Fibroblast of skin of left quadriceps (primary cell): ENCODE measurements around the gene SLCO4A1.

Experiments used
- DNase-seq, 2 experiments: peaks; one replicate each; pipeline ENCODE4 v3.0.0-alpha.2; 2013; ENCODE audit warnings: low read depth in 2 of 2

The SLCO4A1 gene

DNA sequence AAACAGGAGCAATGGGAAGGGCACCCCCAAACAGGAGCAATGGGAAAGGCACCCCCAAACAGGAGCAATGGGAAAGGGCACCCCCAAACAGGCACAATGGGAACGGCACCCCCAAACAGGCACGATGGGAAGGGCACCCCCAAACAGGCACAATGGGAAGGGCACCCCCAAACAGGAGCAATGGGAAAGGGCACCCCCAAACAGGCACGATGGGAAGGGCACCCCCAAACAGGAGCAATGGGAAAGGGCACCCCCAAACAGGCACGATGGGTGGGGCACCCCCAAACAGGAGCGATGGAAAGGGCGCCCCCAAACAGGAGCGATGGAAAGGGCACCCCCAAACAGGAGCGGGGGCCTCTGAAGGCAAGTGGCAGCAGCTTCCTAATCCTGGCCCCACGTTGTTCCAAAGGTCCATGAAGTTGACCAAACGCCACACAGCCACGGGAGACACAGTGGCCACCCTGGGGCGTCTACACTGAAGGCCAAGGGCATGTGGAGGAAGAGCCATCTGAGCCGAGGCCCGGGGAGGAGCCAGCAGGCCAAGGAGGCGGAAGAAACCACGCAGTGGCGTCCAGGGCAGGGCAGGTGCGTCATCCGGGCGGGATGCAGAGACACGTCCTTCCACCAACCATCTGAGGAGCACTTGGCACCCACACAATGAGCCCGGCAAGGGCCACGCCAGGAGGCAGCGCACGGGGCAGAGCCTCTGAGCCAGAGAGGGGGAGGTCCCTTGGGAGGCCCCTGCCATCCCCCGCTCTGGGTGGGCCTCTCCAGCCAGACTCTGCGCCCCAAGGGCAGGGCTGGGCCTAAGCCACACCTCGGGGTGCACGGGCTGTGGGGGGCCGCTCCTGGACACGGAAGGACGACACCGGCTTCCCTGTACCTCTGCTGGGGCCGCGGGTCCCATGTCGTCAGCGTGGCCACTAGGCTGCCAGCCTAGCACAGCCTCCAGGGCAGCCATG lies 44.8 kb downstream of the SLCO4A1 start:
- no peak for DNase-seq

GRCh38 chr20:62688083-62688482 lies 45.8 kb downstream of the SLCO4A1 start:
- DNase-seq = no peak

DNA sequence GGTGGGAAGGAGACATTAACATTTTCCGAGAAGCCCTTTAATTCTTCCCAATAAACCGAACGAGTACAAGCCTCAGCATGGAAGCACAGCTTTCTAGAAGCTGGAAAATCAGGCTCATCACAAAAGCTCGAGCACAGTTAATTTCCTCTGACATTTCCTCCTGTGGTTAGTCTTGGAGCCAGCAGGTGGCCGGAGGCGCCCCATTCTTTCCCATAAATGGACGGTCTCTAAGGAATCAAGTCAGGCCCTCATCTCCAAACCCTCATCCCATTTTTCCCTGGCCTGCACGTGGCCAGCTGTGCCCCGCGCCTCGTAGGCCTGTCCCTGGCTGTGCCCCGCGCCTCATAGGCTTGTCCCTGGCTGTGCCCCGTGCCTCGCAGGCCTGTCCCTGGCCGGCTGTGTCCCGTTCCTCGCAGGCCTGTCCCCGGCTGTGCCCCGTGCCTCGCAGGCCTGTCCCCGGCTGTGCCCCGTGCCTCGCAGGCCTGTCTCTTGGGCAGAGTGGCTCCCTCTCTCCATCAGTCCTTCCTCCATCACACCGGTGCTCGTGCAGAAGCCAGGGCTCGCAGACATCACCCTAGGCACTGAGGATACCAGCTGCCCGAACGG lies 46.7 kb downstream of the SLCO4A1 start:
- no peak for DNase-seq

- DNase-seq = no peak
Measured at GRCh38 chr20:62689861-62690260, 47.6 kb downstream of the SLCO4A1 start.

- DNase-seq = no peak
Measured at GRCh38 chr20:62690261-62690820, 48.0 kb downstream of the SLCO4A1 start.

DNA sequence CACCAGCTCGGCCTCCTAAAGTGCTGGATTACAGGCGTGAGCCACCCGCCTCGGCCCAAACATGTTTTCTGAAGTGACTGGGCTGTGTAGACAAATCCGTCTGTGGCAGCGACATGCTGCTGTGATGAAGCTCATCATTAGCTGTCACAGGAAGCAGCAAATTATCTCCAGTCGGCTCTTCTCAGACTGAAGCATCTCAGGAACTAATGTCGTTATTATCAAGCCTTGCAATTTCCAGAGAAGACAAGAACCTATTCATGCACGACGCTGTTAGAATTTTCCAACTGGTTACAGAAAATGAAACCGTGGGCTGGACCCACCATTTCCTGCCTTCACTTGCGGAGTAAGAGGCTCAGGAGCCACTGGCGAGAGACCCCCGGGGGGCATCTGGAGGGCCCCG lies 49.2 kb downstream of the SLCO4A1 start:
- DNase-seq = no peak

GRCh38 chr20:62692176-62692575 lies 49.9 kb downstream of the SLCO4A1 start:
- DNase-seq = no peak

DNA sequence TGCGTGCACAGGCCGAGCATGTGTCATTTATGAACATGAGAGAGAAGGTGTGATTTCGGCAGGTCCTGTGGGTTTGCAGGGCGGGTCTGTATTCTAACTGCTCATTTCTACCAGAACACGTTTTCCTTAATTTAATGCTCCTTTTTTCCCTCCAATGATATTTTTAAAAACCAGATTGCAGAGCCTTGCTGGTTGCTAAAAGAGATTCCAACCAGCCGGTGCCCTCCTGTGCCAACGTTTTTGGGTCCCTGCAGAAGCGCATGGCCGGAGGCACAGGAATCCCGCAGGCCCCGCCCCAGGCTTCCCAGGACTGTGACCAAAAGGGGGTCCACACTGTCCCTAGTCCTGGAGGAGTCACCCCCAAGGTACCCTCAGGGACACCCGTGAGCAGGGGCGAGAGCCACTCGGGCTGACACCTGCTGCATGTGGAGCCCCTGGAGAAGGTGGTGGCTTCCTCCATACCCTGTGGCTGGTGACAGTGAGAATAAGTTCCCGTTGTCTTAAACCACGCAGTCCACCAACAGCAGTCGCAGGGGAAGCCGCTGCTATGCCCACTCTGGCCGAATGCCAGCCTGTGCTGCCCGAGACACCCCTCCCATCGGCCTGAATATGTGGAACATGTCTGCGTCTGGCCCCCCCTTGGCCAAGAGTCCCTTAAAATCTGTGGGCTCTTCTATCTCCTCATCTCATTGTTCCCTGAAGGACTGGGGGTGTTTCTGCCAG lies 50.7 kb downstream of the SLCO4A1 start:
- no peak for DNase-seq

DNA sequence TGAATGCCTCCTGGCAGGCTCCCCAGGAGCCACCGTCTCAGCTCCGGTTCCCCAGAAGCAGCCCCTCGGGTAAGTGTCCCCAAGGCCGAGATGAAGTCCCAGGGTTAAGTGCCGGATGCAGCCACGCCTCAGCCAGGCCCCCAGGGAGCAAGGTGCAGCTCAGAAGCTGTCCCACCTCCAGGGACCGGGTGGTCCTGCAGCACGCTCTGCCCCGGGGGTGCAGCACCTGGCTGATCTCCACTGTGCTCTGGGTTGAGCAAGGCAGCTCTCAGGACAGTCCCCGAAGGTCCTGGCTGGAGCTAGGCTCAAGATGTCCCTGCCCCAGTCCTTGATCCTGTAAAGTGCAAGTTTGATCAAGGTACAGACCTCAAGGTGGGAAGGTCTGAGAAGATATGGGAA lies 51.2 kb downstream of the SLCO4A1 start:
- no peak for DNase-seq

DNA sequence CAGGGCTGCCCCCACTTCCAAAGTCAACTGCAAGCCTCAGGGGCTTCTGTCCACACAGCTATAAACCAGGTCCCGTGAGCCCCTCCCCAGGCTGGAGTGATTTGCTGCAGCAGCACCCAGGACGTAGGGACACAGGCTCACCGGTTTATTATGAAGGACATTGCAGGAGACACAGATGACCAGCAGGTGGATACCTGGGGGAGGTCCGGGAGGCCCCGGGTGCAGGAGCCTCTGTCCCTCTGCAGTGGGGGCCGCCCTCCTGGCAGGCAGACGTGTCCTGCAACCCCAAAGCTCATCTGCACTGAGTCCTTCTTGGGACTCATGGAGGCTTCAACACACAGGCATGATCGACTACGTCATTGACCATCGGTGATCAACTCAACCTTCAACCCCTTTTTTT lies 51.8 kb downstream of the SLCO4A1 start:
- no peak for DNase-seq

DNA sequence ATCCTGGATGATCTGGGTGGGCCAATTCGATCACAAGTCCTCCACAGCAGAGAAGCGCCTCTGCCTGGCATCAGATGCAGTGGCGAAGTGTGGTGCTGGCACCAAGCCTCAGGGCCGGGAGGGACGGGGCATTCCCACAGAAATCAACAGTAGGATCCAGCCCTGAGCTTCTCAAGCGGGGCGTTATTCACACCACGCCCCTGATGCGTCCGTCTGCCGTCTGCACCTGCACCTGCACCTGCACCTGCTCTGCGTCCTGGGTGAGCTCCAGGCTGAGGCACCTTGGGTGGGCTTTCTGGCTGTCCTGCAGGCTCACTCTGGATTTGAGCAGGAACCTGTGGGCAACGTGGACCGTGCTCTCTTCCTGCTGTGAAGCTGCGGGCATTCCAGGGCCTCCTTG lies 52.6 kb downstream of the SLCO4A1 start:
- no peak for DNase-seq

DNA sequence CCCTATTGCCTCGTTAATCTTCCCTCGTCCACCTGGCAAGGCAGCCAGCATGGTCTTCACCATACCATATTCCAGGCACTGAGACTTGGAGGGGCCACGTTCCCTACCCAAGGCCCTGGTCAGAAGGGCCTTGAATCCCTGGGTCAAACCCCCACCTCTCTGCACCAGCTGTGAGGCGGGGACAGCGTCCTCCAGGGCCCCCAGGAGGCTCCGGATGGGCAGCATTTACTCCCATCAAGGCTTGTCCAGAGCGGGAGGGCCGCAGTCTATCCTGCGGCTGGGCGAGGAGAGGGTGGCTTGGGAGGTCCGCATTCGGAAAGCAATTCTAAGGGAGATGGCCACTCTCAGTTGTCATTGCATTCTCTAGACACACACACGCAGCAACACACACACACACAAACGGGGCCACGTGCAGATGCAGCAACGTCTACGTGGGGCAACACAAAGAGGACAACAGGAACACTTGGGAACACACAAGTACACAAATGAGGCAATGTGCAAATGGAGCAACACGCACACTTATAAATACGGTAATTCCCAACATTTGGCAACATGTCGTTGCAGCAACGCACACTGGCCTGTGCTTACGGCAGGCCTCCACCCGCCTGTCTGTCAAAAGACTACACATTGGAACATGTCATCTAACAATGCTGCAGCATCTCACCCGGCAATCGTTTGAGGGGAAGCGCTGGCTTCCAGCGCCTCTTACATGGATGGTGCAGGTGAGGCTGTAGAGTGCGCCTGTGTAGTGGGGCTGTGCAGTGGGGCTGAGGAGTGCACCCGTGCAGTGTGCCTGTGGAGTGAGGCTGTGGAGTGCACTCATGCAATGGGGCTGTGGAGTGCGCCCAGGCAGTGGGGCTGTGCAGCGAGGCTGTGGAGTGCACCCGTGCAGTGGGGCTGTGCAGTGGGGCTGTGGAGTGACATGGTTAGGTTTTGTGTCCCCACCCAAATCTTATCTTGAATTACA lies 53.4 kb downstream of the SLCO4A1 start:
- DNase-seq = no peak

DNA sequence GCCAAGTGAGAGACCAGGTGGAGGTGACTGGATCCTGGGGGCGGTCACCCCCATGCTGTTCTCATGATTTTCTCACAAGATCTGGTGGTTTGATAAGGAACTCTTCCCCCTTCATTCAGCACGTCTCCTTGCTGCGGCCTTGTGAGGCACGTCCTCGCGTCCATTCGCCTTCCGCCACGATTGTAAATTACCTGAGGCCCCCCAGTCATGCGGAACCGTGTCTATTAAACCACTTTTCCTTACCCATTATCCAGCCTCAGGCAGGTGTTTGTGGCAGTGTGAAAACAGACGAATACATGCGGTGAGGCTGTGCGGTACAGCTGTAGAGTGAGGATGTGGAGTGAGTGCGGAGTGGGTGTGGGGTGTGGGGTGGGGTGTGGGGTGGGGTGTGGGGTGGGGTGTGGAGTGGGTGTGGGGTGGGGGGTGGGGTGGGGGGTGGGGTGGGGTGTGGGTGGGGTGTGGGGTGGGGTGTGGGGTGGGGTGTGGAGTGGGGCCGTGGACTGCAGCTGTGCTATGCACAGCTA lies 54.2 kb downstream of the SLCO4A1 start:
- DNase-seq = no peak

- no peak for DNase-seq
Measured at GRCh38 chr20:62696989-62697388, 54.7 kb downstream of the SLCO4A1 start.

DNA sequence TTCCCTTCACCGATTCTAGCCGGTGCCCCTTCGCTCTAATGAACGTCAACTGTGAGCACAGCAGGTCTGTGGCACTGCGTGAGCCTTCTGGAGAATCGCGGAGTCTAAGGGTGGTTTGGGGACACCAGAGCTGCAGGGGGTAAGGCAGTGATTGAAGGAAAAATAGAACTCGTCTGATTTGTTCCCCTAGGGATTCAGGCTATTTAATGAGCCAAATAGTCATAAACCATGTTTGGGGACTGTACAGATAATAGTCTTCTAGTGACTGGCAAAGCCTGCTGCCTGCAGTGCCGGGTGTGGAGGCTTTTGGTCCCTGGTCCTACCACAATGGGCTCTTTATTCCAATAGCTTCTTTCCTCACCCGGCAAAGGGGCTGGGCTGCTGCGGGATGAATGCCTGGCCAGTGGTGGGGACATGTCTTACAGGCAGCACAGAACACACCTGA lies 55.2 kb downstream of the SLCO4A1 start:
- DNase-seq = no peak

- DNase-seq = no peak
Measured at GRCh38 chr20:62698231-62698630, 55.9 kb downstream of the SLCO4A1 start.

- DNase-seq = no peak
Measured at GRCh38 chr20:62699296-62699695, 57.0 kb downstream of the SLCO4A1 start.

DNA sequence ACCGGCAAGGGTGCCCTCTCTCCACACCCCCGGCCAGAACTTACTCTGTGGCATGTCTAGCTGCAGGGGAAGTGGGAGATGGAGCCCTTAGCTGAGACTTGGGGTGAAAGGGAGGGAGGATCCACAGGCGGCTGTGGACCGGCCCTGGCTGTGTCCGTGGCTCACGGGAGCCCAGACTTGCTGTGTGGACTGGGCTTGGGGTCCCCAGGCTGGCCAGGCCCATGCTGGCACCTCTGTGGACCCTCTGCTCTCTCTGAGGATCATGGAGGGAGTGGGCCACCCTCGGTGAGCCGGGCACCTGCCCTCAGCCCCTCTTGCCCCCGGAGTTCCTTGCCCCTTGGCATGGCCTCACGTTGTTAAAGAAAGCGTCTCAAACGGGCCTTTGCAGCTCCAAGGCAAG lies 57.4 kb downstream of the SLCO4A1 start:
- no peak for DNase-seq

- no peak for DNase-seq
Measured at GRCh38 chr20:62700261-62700930, 58.1 kb downstream of the SLCO4A1 start.
